Measurements from ENCODE around the gene TPPP. TPM values are rescaled to one million over a fixed set of nuclear protein-coding genes. Genes with fewer than 3 reads are reported as not detected.
"Not testable (repeated sequence)": the region's sequence is repeated elsewhere in the genome, so short reads cannot be mapped to it uniquely, and the experiment has no call there.

TPPP gene
- total RNA-seq, 2 donors from 2014 or later, result 1.7 to 4.0 TPM

GRCh38 chr5:714215-715118 is 21.3 kb upstream of the TPPP start:
- H3K36me3 ChIP-seq; DNase-seq; H3K27ac ChIP-seq; H3K27me3 ChIP-seq; intact Hi-C loops (cut with DNase I); H3K4me3 ChIP-seq; H3K4me1 ChIP-seq; H3K9ac ChIP-seq (ENCODE audit: low read depth in 2 of 2, low read length in 2 of 2); H3K9me3 ChIP-seq: not testable (repeated sequence)

GRCh38 chr5:713686-714085 is 20.5 kb upstream of the TPPP start:
- H3K9me3 ChIP-seq; H3K27ac ChIP-seq; DNase-seq; H3K4me3 ChIP-seq; H3K9ac ChIP-seq (ENCODE audit: low read depth in 2 of 2, low read length in 2 of 2); H3K27me3 ChIP-seq; intact Hi-C loops (cut with DNase I); H3K36me3 ChIP-seq; H3K4me1 ChIP-seq: not testable (repeated sequence)

- DNase-seq; H3K9me3 ChIP-seq; H3K36me3 ChIP-seq; H3K27ac ChIP-seq; H3K4me1 ChIP-seq; H3K4me3 ChIP-seq; intact Hi-C loops (cut with DNase I); H3K27me3 ChIP-seq; H3K9ac ChIP-seq (ENCODE audit: low read depth in 2 of 2, low read length in 2 of 2): not testable (repeated sequence)
These were observed 15.8 kb upstream of the TPPP start for GRCh38 chr5:708848-709517.

- H3K4me3 ChIP-seq; H3K4me1 ChIP-seq; H3K27ac ChIP-seq; DNase-seq; H3K36me3 ChIP-seq; H3K9me3 ChIP-seq; H3K27me3 ChIP-seq; intact Hi-C loops (cut with DNase I); H3K9ac ChIP-seq (ENCODE audit: low read depth in 2 of 2, low read length in 2 of 2): not testable (repeated sequence)
These were observed 15.2 kb upstream of the TPPP start for GRCh38 chr5:708374-708773.

GRCh38 chr5:706127-706526 is 13.0 kb upstream of the TPPP start:
- not testable (repeated sequence) for H3K36me3 ChIP-seq, H3K4me3 ChIP-seq, H3K9me3 ChIP-seq

GRCh38 chr5:696753-697702 is 3.9 kb upstream of the TPPP start:
- H3K36me3 ChIP-seq; H3K4me1 ChIP-seq; H3K9me3 ChIP-seq; H3K4me3 ChIP-seq; H3K9ac ChIP-seq (ENCODE audit: low read depth in 2 of 2, low read length in 2 of 2); DNase-seq; H3K27ac ChIP-seq; H3K27me3 ChIP-seq; intact Hi-C loops (cut with DNase I): not testable (repeated sequence)

More at GRCh38 chr5:706127-706526, 13.0 kb upstream of the TPPP start:
- H3K4me1 ChIP-seq; intact Hi-C loops (cut with DNase I); H3K27me3 ChIP-seq; H3K27ac ChIP-seq; DNase-seq; H3K9ac ChIP-seq (ENCODE audit: low read depth in 2 of 2, low read length in 2 of 2): not testable (repeated sequence)

GRCh38 chr5:696191-696590 is 3.0 kb upstream of the TPPP start:
- H3K27ac ChIP-seq, H3K27me3 ChIP-seq: not testable (repeated sequence)

GRCh38 chr5:695475-695874 is 2.3 kb upstream of the TPPP start:
- H3K4me1 ChIP-seq; H3K9ac ChIP-seq (ENCODE audit: low read depth in 2 of 2, low read length in 2 of 2); H3K36me3 ChIP-seq; H3K27me3 ChIP-seq; H3K4me3 ChIP-seq; intact Hi-C loops (cut with DNase I); DNase-seq; H3K27ac ChIP-seq; H3K9me3 ChIP-seq: not testable (repeated sequence)

More at GRCh38 chr5:696191-696590, 3.0 kb upstream of the TPPP start:
- H3K4me1 ChIP-seq; H3K36me3 ChIP-seq; DNase-seq; H3K9ac ChIP-seq (ENCODE audit: low read depth in 2 of 2, low read length in 2 of 2); H3K4me3 ChIP-seq; H3K9me3 ChIP-seq; intact Hi-C loops (cut with DNase I): not testable (repeated sequence)

- H3K9me3 ChIP-seq; H3K27ac ChIP-seq; DNase-seq; H3K27me3 ChIP-seq; H3K36me3 ChIP-seq; intact Hi-C loops (cut with DNase I); H3K4me1 ChIP-seq: not testable (repeated sequence)
- Histone ChIP-seq H3K4me3 (peak overlapping the region; percentile 47), H3K9ac (ENCODE audit: low read depth in 2 of 2, low read length in 2 of 2) (peak overlapping the region in 1 of 2 donors; percentile 63)
These were observed 885 bp upstream of the TPPP start for GRCh38 chr5:694042-694431.

- Histone ChIP-seq H3K9ac (ENCODE audit: low read depth in 2 of 2, low read length in 2 of 2) (peak overlapping the region in 1 of 2 donors; percentile 39), H3K4me3 (peak overlapping the region; percentile 59)
- H3K9me3 ChIP-seq; H3K36me3 ChIP-seq; H3K4me1 ChIP-seq; H3K27ac ChIP-seq; DNase-seq; intact Hi-C loops (cut with DNase I); H3K27me3 ChIP-seq: not testable (repeated sequence)
These were observed 567 bp downstream of the TPPP start for GRCh38 chr5:692529-693041.

Measured in colonic mucosa (tissue), 4 donors.